ENCODE data around the gene CDC42EP2.

GRCh38 chr11:65290448-65291165, 24.1 kb upstream of the CDC42EP2 start:
- TF ChIP-seq CTCF (IDR thresholded peaks at IDR 0.05; ENCODE audit: insufficient read depth, low read depth, low read length) = no peak
- no peak for TF ChIP-seq EZH2 (IDR thresholded peaks at IDR 0.05; ENCODE audit: insufficient read depth, low read length)

Data from astrocyte (in vitro differentiated cells and primary cell).